GM21390 (cell line): Measurements from ENCODE around the gene UGT2B11.
"Not testable (repeated sequence)": the region's sequence is repeated elsewhere in the genome, so short reads cannot be mapped to it uniquely, and the experiment has no call there.

Experiments
- ATAC-seq: cut with Tn5 transposase; IDR thresholded peaks from one replicate; pipeline ENCODE4 v1.9.1; 2021; ENCODE audit not compliant: unreplicated experiment

UGT2B11 gene

DNA sequence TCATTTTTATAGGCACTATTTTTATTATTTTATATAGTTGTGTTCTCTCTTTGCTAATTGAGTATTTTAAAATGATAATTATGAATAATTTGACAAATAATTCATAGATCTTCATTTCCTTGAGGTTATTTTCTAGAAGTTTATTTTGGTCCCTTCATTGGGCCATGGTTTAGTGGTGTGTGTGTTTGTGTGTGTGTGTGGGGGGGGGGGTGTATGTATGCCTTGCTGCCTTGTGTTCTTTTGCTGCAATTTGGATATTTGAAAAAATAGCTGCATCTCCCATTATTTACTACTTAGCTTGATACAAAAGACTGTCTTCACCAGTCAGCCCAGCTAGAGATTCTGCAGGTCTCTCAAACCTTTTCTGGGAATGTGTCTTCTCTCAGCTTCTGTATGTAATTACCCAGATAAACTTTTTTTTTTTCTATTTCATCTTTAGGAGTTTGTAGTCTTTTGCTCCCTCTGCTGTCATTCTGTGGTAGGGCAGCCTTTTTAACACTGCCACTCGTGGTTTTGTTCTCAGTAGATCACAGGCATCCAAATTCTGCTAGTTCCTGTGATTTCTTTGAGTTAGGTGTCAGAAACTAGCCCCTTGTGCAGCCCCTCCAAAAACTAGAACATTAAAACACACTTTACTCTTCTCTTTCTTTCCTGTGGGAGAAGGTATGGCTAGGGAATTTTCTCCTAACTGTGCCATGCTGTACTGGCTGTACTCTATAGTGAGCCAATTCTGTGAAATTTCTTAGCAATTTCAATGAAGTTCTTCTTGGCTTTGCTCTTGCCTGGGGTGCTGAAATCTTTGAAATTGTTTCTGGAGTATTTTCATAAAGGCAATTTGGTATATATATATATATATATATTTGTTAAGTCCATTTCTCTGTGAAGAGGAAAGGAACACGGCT lies 44.1 kb downstream of the UGT2B11 start:
- ATAC-seq: peak; percentile 66

GRCh38 chr4:69169171-69169570 lies 45.4 kb downstream of the UGT2B11 start:
- ATAC-seq: not testable (repeated sequence)

DNA sequence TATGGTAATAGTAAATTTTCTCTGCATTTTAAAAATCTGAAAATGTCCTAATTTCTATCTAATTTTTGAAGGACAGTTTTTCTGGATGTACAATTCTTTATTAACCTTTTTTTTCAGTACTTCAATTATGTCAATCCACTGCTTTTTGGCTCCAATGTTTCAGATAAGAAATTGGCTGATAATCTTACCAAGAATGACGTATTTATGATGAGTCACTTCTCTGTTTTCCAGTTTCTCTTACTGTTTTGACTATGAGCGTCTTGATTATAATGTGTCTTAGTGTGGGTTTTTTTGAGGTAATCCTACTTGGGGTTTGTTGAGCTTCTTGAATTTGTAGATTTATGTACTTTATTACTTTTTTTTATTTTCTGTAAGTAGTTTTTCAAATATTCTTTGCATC lies 47.2 kb downstream of the UGT2B11 start:
- no peak for ATAC-seq

- ATAC-seq: not testable (repeated sequence)
Measured at GRCh38 chr4:69166376-69166775, 48.2 kb downstream of the UGT2B11 start.

GRCh38 chr4:69165707-69166106 lies 48.8 kb downstream of the UGT2B11 start:
- not testable (repeated sequence) for ATAC-seq

GRCh38 chr4:69156913-69157312 lies 57.6 kb downstream of the UGT2B11 start:
- ATAC-seq: peak; percentile 54

DNA sequence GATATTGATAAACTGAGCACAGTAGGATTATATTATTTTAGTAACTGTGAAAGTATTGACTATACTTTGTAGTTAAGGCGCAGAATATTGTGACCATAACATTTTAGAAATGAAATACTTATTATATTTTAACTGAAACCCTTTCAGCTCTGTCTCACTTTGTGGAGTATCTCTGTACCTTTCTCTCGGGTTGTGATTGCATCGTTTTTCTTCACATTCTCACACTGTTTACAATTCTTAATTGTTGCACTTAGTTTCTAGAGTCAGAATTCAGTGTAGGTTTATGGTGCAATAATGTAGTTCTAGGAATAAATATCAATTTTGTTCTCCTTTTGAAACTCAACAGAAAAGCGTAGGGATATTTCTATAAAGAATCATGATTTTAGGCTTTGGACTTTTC lies 60.5 kb downstream of the UGT2B11 start:
- ATAC-seq: no peak
